ENCODE measurements around the gene TRPM8. TPM values are rescaled to one million over a fixed set of nuclear protein-coding genes. Genes with fewer than 3 reads are reported as not detected.

The TRPM8 gene
- total RNA-seq, 1 donor, result not detected

GRCh38 chr2:233901884-233902283, 15.3 kb upstream of the TRPM8 start:
- no peaks in the 10 kb centered on the region for H4K20me1 ChIP-seq (ENCODE audit: insufficient read depth, low read length)
- no peak overlapping the region for H3K4me3 ChIP-seq (ENCODE audit: insufficient read depth, low read length)
- no peaks in the 10 kb centered on the region for H3K9me3 ChIP-seq (ENCODE audit: low read depth, low read length)
- no peaks in the 10 kb centered on the region for H3K79me2 ChIP-seq (ENCODE audit: insufficient read depth, low read length)
- H3K27ac ChIP-seq (ENCODE audit: low read depth, low read length), result no peak overlapping the region
- DNase-seq (ENCODE audit: insufficient read length, low spot score, missing footprints), result no peak
- H3K4me1 ChIP-seq (ENCODE audit: insufficient read depth, low read length), result no peaks in the 10 kb centered on the region
- H3K27me3 ChIP-seq (ENCODE audit: insufficient read depth, low read length), result no peaks in the 10 kb centered on the region
- H3K4me2 ChIP-seq (ENCODE audit: insufficient read depth, low read length), result no peak overlapping the region
- no peak for TF ChIP-seq CTCF (IDR thresholded peaks at IDR 0.05; ENCODE audit: extremely low read depth, low read depth, low read length)
- no peak overlapping the region for H2AFZ ChIP-seq (ENCODE audit: low read length)
- H3K36me3 ChIP-seq (ENCODE audit: insufficient read depth, low read length), result no peaks in the 10 kb centered on the region

GRCh38 chr2:233905945-233906344, 11.2 kb upstream of the TRPM8 start:
- H3K9me3 ChIP-seq (ENCODE audit: low read depth, low read length), result no peaks in the 10 kb centered on the region
- H4K20me1 ChIP-seq (ENCODE audit: insufficient read depth, low read length), result no peaks in the 10 kb centered on the region
- DNase-seq (ENCODE audit: insufficient read length, low spot score, missing footprints), result no peak
- no peak overlapping the region for H3K27ac ChIP-seq (ENCODE audit: low read depth, low read length)
- no peak overlapping the region for H2AFZ ChIP-seq (ENCODE audit: low read length)
- no peaks in the 10 kb centered on the region for H3K36me3 ChIP-seq (ENCODE audit: insufficient read depth, low read length)
- no peaks in the 10 kb centered on the region for H3K27me3 ChIP-seq (ENCODE audit: insufficient read depth, low read length)
- no peaks in the 10 kb centered on the region for H3K4me1 ChIP-seq (ENCODE audit: insufficient read depth, low read length)
- no peak for TF ChIP-seq CTCF (IDR thresholded peaks at IDR 0.05; ENCODE audit: extremely low read depth, low read depth, low read length)
- no peak overlapping the region for H3K4me2 ChIP-seq (ENCODE audit: insufficient read depth, low read length)
- H3K4me3 ChIP-seq (ENCODE audit: insufficient read depth, low read length), result no peak overlapping the region
- H3K79me2 ChIP-seq (ENCODE audit: insufficient read depth, low read length), result no peaks in the 10 kb centered on the region

- no peaks in the 10 kb centered on the region for H3K27me3 ChIP-seq (ENCODE audit: insufficient read depth, low read length)
- TF ChIP-seq CTCF (IDR thresholded peaks at IDR 0.05; ENCODE audit: extremely low read depth, low read depth, low read length), result no peak
- no peak overlapping the region for H2AFZ ChIP-seq (ENCODE audit: low read length)
- no peak overlapping the region for H3K4me2 ChIP-seq (ENCODE audit: insufficient read depth, low read length)
- H3K9me3 ChIP-seq (ENCODE audit: low read depth, low read length), result no peaks in the 10 kb centered on the region
- H4K20me1 ChIP-seq (ENCODE audit: insufficient read depth, low read length), result no peaks in the 10 kb centered on the region
- no peak overlapping the region for H3K4me3 ChIP-seq (ENCODE audit: insufficient read depth, low read length)
- H3K27ac ChIP-seq (ENCODE audit: low read depth, low read length), result no peak overlapping the region
- H3K79me2 ChIP-seq (ENCODE audit: insufficient read depth, low read length), result no peaks in the 10 kb centered on the region
- DNase-seq (ENCODE audit: insufficient read length, low spot score, missing footprints), result no peak
- H3K4me1 ChIP-seq (ENCODE audit: insufficient read depth, low read length), result no peaks in the 10 kb centered on the region
- H3K36me3 ChIP-seq (ENCODE audit: insufficient read depth, low read length), result no peaks in the 10 kb centered on the region
These were observed 9.5 kb upstream of the TRPM8 start for GRCh38 chr2:233907627-233908026.

- H3K27ac ChIP-seq (ENCODE audit: low read depth, low read length), result no peak overlapping the region
- H3K4me2 ChIP-seq (ENCODE audit: insufficient read depth, low read length), result no peak overlapping the region
- H3K79me2 ChIP-seq (ENCODE audit: insufficient read depth, low read length), result no peaks in the 10 kb centered on the region
- no peaks in the 10 kb centered on the region for H3K9me3 ChIP-seq (ENCODE audit: low read depth, low read length)
- TF ChIP-seq CTCF (IDR thresholded peaks at IDR 0.05; ENCODE audit: extremely low read depth, low read depth, low read length), result no peak
- no peaks in the 10 kb centered on the region for H4K20me1 ChIP-seq (ENCODE audit: insufficient read depth, low read length)
- no peak overlapping the region for H3K4me3 ChIP-seq (ENCODE audit: insufficient read depth, low read length)
- DNase-seq (ENCODE audit: insufficient read length, low spot score, missing footprints), result no peak
- no peak overlapping the region for H2AFZ ChIP-seq (ENCODE audit: low read length)
- H3K27me3 ChIP-seq (ENCODE audit: insufficient read depth, low read length), result peaks cover 6% of the 10 kb centered on the region
- no peaks in the 10 kb centered on the region for H3K4me1 ChIP-seq (ENCODE audit: insufficient read depth, low read length)
- no peaks in the 10 kb centered on the region for H3K36me3 ChIP-seq (ENCODE audit: insufficient read depth, low read length)
These were observed 4.3 kb upstream of the TRPM8 start for GRCh38 chr2:233912691-233913423.
